PC-9 (cell line): Measurements from ENCODE around the gene DCLK2. TPM values are rescaled to one million over a fixed set of nuclear protein-coding genes. Genes with fewer than 3 reads are reported as not detected.
A peak's percentile ranks its signal among the peaks of the same experiment; 100 is the strongest.

ENCODE experiments used
- BruUV-seq: library from RNA; stranded (reverse); fragments of 400-500 nt; replicated peaks from 2 replicates; lab custom pipeline; 2021; lab: Mats Ljungman, UMichigan
- CTCF ChIA-PET: fragments of 300-600 bp; sonication (Branson Sonifier 250); formaldehyde crosslinking; loops from one replicate; lab custom pipeline; 2022; ENCODE audit warnings: antibody characterized with exemption; lab: Charles Lee
- POLR2A ChIA-PET: fragments of 300-600 bp; sonication (Branson Sonifier 250); formaldehyde crosslinking; loops from one replicate; lab custom pipeline; 2022; ENCODE audit warnings: antibody characterized with exemption; ENCODE audit not compliant: unreplicated experiment; lab: Charles Lee
- DNase-seq, 2 experiments: peaks; one replicate each; pipeline versions ENCODE4 v3.0.0 to v3.0.0-alpha.2; 2015 to 2022; ENCODE audit warnings: mixed read lengths in 1 of 2
- H2AFZ ChIP-seq: fragments of 200-600 bp; sonication (generic); 2 replicates; pipeline ENCODE4 v1.8.1; 2017; ENCODE audit warnings: antibody characterized with exemption
- H3F3A ChIP-seq: fragments of 200-600 bp; sonication (generic); 2 replicates; pipeline ENCODE4 v1.8.1; 2017; ENCODE audit warnings: antibody characterized with exemption, mild to moderate bottlenecking, low read depth; ENCODE audit not compliant: insufficient read depth
- H3K27ac ChIP-seq: fragments of 200-600 bp; sonication (generic); 2 replicates; pipeline ENCODE4 v1.6.1; 2016; ENCODE audit warnings: mixed run types
- H3K27me3 ChIP-seq: fragments of 200-600 bp; sonication (generic); 2 replicates; pipeline ENCODE4 v1.6.1; 2016; ENCODE audit warnings: low read depth, mixed run types; ENCODE audit not compliant: insufficient read depth
- H3K36me3 ChIP-seq: fragments of 200-600 bp; sonication (generic); 2 replicates; pipeline ENCODE4 v1.6.1; 2016; ENCODE audit warnings: low read depth, mixed run types
- H3K4me1 ChIP-seq: fragments of 200-600 bp; sonication (generic); replicated peaks from 2 replicates; pipeline ENCODE4 v1.6.1; 2016; ENCODE audit warnings: mixed run types; ENCODE audit not compliant: insufficient read depth
- H3K4me2 ChIP-seq: fragments of 200-600 bp; sonication (generic); 2 replicates; pipeline ENCODE4 v1.6.1; 2017; ENCODE audit warnings: mixed run types
- H3K4me3 ChIP-seq: fragments of 200-600 bp; sonication (generic); 2 replicates; pipeline ENCODE4 v1.6.1; 2016; ENCODE audit warnings: mixed run types
- H3K79me2 ChIP-seq: fragments of 200-600 bp; sonication (generic); 2 replicates; pipeline ENCODE4 v1.6.1; 2017; ENCODE audit warnings: low read depth, mixed run types
- H3K9me2 ChIP-seq: fragments of 200-600 bp; sonication (generic); 2 replicates; pipeline ENCODE4 v1.8.1; 2017; ENCODE audit warnings: mild to moderate bottlenecking; ENCODE audit not compliant: insufficient read depth
- H3K9me3 ChIP-seq: fragments of 200-600 bp; sonication (generic); 2 replicates; pipeline ENCODE4 v1.8.1; 2016; ENCODE audit warnings: low read depth; ENCODE audit not compliant: insufficient read depth
- H4K20me1 ChIP-seq: fragments of 200-600 bp; sonication (generic); 2 replicates; pipeline ENCODE4 v1.8.1; 2017; ENCODE audit not compliant: insufficient read depth
- EZH2 ChIP-seq: fragments of 200-600 bp; sonication (generic); IDR thresholded peaks from 2 replicates; pipeline ENCODE4 v1.8.0; 2017; ENCODE audit warnings: antibody characterized with exemption, low read depth
- intact Hi-C: fragments of 100-400 bp; cut with micrococcal nuclease; formaldehyde crosslinking; loops from one replicate; pipeline ENCODE4 v1.10.0; 2022; ENCODE audit not compliant: unreplicated experiment
- total RNA-seq: library from RNA; stranded (reverse); gene quantifications from 2 replicates; pipeline ENCODE4 v1.2.3, GENCODE V29; 2021
- TF ChIP-seq, protein P1 (sequence below): fragments of 200-600 bp; sonication (generic); conservative IDR thresholded peaks from 2 replicates; pipeline ENCODE4 v1.6.1; 2017; ENCODE audit warnings: mixed run types, antibody characterized with exemption, mild to moderate bottlenecking, moderate library complexity

Gene DCLK2
- total RNA-seq, 1 experiment from 2014 or later: 0.41 TPM

DNA sequence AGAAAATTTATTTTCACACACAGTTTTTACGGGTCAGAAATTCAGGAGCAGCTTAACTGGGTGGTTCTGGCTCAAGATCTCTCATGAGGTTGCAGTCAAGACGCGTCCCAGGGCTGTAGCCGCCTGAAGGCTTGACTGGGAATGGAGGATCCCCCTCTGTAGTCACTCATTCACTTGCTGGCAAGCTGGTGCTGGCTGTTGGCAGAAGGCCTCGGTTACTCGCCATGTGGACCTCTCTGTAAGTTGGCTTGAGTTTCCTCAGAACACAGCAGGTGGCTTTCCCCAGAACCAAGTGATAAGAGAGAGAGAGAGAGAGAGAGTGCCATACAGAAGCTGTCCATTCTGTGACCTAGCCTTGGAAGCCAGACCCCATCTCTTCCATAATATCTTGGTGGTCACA is 132.8 kb downstream of the DCLK2 start:
- no peak for DNase-seq
- peaks cover 38% of the 10 kb centered on the region for H3K4me1 ChIP-seq
- no peaks in the 10 kb centered on the region for H3K9me2 ChIP-seq
- BruUV-seq: no TSS peak
- POLR2A ChIA-PET: no interaction called here
- intact Hi-C loops: loop anchor here (10.0 kb wide), 1 partner anchor 126 kb away; no protein-coding TSS in a partner anchor
- no peak overlapping the region for H3K4me3 ChIP-seq
- CTCF ChIA-PET: no interaction called here
- no peaks in the 10 kb centered on the region for H3K27me3 ChIP-seq
- H4K20me1 ChIP-seq: no peaks in the 10 kb centered on the region
- no peaks in the 10 kb centered on the region for H3K79me2 ChIP-seq
- TF ChIP-seq, protein P1, sequence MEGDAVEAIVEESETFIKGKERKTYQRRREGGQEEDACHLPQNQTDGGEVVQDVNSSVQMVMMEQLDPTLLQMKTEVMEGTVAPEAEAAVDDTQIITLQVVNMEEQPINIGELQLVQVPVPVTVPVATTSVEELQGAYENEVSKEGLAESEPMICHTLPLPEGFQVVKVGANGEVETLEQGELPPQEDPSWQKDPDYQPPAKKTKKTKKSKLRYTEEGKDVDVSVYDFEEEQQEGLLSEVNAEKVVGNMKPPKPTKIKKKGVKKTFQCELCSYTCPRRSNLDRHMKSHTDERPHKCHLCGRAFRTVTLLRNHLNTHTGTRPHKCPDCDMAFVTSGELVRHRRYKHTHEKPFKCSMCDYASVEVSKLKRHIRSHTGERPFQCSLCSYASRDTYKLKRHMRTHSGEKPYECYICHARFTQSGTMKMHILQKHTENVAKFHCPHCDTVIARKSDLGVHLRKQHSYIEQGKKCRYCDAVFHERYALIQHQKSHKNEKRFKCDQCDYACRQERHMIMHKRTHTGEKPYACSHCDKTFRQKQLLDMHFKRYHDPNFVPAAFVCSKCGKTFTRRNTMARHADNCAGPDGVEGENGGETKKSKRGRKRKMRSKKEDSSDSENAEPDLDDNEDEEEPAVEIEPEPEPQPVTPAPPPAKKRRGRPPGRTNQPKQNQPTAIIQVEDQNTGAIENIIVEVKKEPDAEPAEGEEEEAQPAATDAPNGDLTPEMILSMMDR: no peak
- TF ChIP-seq EZH2: no peak
- no peaks in the 10 kb centered on the region for H3K36me3 ChIP-seq
- no peak overlapping the region for H2AFZ ChIP-seq
- H3K27ac ChIP-seq: no peak overlapping the region
- H3K9me3 ChIP-seq: no peaks in the 10 kb centered on the region
- peaks cover 3% of the 10 kb centered on the region; the same call in 1 of the 2 replicates for H3F3A ChIP-seq
- no peak overlapping the region for H3K4me2 ChIP-seq

- Histone ChIP-seq H2AFZ (no peak overlapping the region), H3K4me3 (no peak overlapping the region), H3F3A (peaks cover 5% of the 10 kb centered on the region; the same call in 1 of the 2 replicates), H3K27ac (peak overlapping the region; percentile 43), H3K4me1 (peaks cover 46% of the 10 kb centered on the region), H3K27me3 (no peaks in the 10 kb centered on the region), H3K9me2 (no peaks in the 10 kb centered on the region), H3K36me3 (no peaks in the 10 kb centered on the region), H3K9me3 (no peaks in the 10 kb centered on the region), H3K79me2 (no peaks in the 10 kb centered on the region), H4K20me1 (no peaks in the 10 kb centered on the region), H3K4me2 (no peak overlapping the region)
- TF ChIP-seq, protein P1: no peak
- ChIA-PET POLR2A (no interaction called here), CTCF (interaction anchor here (0.6 kb wide), 1 partner anchor 11 kb away, joined by 3 read pairs; no protein-coding TSS in a partner anchor)
- no peak for DNase-seq
- BruUV-seq: TSS peak; percentile 66
- intact Hi-C loops: loop anchor here (2.0 to 10.0 kb wide), 2 partner anchors 93 to 127 kb away; no protein-coding TSS in a partner anchor
Observed at GRCh38 chr4:150211799-150212445, 133.7 kb downstream of the DCLK2 start.

GRCh38 chr4:150212485-150212884 is 134.2 kb downstream of the DCLK2 start:
- Histone ChIP-seq H3K9me3 (no peaks in the 10 kb centered on the region), H3K4me2 (0 out of 2 replicates have a peak overlapping the region, but pooled peaks have one; percentile 1), H3K9me2 (no peaks in the 10 kb centered on the region), H2AFZ (no peak overlapping the region), H3K79me2 (no peaks in the 10 kb centered on the region), H3K4me3 (no peak overlapping the region), H4K20me1 (no peaks in the 10 kb centered on the region), H3K4me1 (peaks cover 51% of the 10 kb centered on the region), H3K27me3 (no peaks in the 10 kb centered on the region), H3K27ac (peak overlapping the region; percentile 43), H3K36me3 (no peaks in the 10 kb centered on the region), H3F3A (peaks cover 5% of the 10 kb centered on the region; the same call in 1 of the 2 replicates)
- intact Hi-C loops: loop anchor here (2.0 to 10.0 kb wide), 2 partner anchors 94 to 128 kb away; no protein-coding TSS in a partner anchor
- POLR2A ChIA-PET: no interaction called here
- no peak for DNase-seq
- no TSS peak for BruUV-seq
- TF ChIP-seq EZH2: no peak
- TF ChIP-seq, protein P1: no peak
- CTCF ChIA-PET: interaction anchor here (0.6 kb wide), 1 partner anchor 10 kb away, joined by 3 read pairs; no protein-coding TSS in a partner anchor
